ENCODE measurements around the gene HLA-F.

The HLA-F gene

GRCh38 chr6:29723262-29723665 lies at the start of gene HLA-F:
Gene HLA-F, plus strand, starts transcription at chr6:29723434. Its CDS starts 30 bp downstream, at chr6:29723464.
- peak; percentile 30 for DNase-seq

DNA sequence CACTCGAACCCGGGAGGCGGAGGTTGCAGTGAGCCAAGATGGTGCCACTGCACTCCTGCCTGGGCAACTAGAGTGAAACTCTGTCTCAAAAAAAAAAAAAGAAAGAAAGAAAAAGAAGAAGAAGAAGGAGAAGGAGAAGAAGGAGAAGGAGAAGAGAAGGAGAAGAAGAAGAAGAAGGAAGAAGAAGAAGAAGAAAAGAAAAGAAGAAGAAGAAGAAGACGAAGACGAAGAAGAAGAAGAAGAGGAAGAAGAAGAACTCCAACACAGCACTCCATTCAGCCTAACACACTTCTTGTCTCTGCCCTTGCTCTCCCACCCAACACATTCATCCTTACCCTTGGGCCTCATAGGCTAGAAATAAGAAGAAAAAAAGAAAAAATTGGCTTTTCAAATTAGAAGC lies 49.2 kb upstream of the HLA-F start:
- no peak for DNase-seq

GRCh38 chr6:29675561-29675960 lies 47.7 kb upstream of the HLA-F start:
- DNase-seq, result no peak

- DNase-seq, result no peak
Measured at GRCh38 chr6:29676981-29677601, 46.1 kb upstream of the HLA-F start.

DNA sequence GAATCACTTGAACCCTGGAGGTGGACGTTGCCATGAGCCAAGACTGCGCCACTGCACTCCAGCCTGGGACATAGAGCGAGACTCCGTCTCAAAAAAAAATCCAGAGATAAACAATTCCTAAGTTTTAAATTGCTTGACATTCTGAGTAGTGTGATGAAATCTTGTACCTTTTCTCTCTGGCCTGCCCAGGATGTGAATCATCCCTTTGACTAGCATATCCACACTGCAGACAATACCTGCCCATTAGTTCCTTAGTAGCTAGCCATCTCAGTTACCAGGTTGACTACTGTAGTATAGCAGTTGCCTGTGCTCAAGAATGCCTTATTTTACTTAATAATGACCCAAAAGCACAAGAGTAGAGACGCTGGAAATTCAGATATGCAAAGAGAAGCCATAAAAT lies 45.1 kb upstream of the HLA-F start:
- no peak for DNase-seq

- no peak for DNase-seq
Measured at GRCh38 chr6:29679962-29680361, 43.3 kb upstream of the HLA-F start.

DNA sequence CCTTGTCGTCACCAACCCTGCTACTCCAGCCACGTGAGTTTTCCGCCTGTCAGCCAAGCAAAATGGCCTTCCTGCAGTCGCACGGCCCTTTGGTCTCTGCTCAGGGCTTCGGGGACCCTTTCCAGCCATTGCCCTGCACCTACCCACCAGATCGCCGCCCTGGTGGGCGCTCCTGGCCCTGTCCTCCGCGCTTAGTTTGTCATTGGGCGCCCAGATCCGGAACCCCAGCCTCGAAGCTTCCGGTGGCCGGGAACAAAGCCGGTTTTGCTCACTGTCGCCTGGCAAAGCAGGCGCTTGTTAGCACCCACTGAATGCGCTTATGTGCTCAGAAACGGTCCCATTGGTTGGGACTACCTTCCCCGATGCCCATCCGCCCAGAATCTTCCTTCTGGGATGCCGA lies 42.8 kb upstream of the HLA-F start:
- no peak for DNase-seq

- no peak for DNase-seq
Measured at GRCh38 chr6:29680904-29681303, 42.3 kb upstream of the HLA-F start, which contains the start of gene ZFP57. Gene ZFP57, minus strand, starts transcription at chr6:29681152. Its CDS starts 4,149 bp downstream, at chr6:29677003.

DNA sequence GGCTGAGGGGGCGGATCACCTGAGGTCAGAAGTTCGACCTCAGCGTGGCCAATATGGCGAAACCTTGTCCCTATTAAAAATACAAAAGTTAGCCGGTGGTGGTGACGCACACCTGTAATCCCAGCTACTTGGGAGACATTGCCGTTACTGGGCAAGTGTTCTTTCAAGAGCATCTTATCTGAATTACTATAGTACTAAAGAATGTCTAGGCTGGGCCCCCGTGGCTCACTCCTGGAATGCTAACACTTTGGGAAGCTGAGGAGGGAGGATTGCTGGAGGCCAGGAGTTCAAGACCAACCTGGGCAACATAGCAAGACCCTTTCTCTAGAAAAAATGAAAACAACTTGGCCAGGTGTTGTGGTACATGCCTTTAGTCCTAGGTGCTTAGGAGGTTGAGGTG lies 41.4 kb upstream of the HLA-F start:
- DNase-seq, result no peak

GRCh38 chr6:29685718-29686326 lies 37.4 kb upstream of the HLA-F start:
- DNase-seq, result peak; percentile 18

- no peak for DNase-seq
Measured at GRCh38 chr6:29694637-29695036, 28.6 kb upstream of the HLA-F start.

DNA sequence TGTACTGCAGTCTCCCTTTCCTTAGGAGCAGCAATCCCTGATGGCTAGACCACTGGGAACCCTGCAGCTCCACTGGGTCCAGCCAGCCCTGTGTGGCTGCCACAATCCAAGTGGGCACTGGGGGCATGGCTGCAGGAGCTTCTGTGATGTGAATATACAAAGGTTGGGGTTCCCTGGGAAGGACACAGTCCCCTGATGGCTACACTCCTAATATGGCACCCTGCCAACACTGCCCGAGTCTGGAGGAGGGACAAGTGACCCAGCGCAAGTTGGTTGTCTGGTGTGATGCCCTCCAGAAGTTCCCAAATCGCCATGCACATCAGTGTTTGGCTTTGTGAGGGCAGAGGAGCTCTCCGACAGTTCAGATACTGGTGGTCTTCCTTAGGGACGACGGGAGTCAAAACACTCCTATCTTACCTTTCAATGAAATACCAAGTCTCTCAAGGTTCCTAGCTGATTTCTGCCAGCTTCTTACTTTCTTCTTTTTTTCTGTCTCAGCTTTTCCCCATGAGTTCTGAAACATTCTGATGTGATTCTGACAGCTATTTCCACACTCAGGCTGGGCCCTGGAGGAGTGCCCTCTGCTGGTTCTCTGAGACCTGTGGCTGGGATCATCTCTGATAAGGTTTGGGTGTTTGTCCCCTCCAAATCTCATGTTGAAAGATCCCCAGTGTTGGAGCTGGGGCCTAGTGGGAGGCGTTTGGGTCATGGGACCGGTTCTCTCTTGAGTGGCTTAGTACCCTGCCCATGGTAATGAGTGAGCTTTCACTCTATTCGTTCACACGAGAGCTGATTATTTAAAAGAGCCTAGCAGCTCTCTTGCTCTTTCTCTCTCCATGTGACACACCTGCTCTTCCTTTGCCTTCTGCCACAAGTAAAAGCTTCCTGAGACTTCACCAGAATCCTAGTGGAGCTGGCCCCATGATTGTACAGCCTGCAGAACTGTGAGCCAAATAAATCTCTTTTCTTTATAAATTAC lies 26.8 kb upstream of the HLA-F start:
- peak; percentile 19 for DNase-seq

DNA sequence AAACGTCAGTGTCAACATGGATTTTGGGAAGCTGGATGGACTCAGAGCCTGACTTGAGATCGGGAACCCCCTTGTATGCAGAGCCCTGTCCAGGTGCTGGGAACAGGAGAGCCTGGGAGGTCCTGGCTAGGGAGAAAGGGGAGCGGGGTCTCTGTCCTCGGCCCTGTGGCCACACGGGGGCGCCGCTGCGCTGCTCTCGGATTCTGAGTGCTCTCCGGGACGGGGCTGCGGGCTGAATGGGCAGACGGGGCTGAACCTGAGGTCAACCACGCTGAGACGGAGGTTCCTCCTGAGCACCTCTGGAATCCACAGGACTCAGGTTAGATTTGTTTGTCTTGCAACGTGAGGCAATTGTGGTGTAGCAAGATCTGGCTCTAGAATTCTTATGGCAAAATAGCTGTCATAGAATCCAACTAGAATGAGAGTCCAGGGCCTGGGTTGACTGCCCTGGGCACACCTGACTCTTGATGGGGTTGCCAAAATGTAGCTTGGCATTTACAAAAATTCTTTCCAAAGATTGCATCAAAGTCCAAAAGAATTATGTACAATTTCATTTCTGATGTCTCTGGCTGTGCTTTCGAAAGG lies 20.6 kb upstream of the HLA-F start:
- DNase-seq, result peak; percentile 66

DNA sequence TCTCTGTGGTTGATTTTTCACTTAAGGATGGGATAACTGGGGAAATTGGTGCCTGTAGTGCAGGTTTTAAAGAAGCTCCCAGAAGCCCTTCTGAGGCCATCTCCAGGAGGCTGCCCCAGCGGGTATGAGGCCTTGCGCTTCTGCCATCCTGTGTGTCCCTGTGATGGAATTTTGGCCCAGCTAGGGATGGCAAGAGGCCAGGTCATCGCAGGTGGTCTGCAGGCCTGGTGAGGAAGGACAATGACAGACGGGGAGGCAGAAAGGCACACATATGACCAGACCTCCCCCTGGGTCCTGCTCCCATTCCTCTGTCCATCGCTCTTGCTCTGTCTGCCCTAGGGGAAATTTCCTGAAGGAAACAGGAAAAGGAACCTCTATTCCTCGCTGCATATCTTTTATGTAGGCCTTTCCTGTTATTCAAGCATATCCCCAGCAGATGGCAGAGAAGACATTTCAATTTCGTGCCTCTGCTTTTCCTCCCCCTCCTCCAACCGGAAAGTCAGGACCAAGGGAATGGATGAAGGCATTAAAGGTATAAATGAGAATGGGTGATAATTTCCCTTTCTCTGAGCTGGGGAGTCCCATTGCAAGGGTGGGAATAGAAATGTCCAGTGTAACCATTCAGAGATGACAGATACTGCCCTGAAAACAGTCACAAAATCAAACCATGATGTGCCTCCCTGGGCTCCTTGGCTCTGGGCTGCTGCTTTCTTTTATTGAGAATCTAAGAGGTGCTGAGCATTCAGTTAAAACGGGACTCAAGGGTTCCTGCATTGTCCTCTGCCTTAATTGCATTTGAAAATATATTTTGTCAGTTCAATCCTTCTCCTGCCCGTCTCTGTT lies 17.6 kb upstream of the HLA-F start:
- peak; percentile 18 for DNase-seq

DNA sequence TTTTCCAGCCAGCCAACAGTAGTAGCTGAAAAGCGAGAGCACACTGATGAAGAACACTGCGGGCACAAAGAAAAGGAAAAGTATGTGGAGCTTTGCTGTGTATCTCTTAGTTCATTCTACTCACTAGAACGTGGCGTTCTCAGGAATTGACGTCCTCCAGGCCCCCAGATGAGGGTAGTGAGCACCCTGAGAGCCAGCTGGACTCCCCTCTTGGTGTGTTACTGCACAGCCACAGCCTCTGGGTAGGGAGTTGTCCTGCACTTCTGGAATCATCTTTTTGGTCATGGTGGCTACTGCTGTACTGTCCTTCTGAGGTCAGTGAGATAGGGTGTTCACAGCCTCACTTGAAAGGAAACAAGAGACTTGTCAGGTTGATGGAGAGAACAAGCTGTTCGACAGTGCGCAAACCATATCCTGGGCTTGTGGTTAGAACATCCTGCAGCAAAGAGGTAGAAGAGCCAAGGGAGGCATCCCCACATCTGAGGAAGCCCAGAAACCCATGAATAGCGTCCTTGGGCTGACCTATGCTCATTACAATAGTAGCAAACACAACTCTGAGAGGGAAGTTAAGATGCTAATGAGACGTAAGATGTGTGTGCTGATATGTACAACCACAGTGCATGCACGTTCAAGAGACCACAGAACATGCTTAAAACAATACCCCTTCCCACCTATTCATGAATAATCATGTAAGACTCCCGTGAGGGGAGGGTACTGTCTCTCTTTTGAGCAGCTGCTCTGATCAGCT lies 14.6 kb upstream of the HLA-F start:
- DNase-seq, result no peak

DNA sequence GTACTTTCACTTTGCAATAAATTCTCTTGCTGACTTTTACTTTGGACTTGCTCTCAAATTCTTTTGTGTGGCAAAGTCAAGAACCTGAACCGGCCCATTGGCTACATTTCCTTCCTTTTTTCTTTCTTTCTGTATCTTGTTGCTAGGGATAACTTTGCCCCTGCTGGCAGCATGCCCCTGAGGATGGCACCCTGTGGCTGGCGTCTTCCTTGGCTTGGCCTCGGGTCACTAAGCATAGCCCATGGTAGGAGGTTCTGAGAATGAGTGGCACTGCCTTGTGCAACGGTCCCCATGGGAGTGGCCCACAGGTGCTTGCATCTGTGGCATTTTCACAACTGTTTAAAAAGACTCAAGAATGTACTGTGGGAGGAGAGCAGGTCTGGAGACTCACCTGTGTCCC lies 14.0 kb upstream of the HLA-F start:
- no peak for DNase-seq

DNA sequence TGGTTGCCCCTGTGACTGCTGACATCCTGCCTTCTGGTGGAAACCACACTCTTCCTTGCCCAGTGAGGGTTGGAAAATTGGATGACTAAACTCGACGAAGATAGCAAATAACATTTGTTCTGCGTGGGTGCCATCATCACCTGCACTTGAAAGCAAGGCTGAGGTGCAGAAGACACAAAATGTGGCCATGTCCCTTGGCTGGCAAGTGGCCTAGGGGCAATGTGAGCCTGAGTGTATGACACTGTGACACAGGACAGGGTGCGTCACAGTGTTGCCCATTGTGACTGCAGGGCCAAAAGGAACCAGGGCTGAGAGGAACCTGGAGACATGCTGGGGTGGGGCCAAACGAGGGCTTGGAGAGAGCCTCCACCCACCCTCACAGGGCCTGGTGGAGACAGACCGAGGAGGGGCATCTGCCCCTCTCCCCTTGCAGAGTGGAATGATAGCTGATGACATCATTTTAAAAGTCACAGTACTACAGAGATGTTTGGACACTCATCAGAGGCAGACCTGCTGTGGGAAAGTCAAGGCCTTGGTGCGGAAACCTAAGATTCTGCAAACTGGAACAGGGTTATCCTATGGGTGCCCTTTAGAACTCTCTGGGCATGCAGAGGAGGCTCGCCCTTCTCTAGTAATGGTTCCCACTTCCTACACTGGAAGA lies 12.8 kb upstream of the HLA-F start:
- DNase-seq, result no peak

- no peak for DNase-seq
Measured at GRCh38 chr6:29720863-29721262, 2.4 kb upstream of the HLA-F start.

- DNase-seq, result no peak
Measured at GRCh38 chr6:29723666-29724588, 693 bp downstream of the HLA-F start.

Measured in RPMI8226 (cell line).